ENCODE measurements around the gene MGAT5. TPM values are rescaled to one million over a fixed set of nuclear protein-coding genes. Genes with fewer than 3 reads are reported as not detected.
A peak's percentile ranks its signal among the peaks of the same experiment; 100 is the strongest.

MGAT5 gene
- total RNA-seq, 1 donor from 2014 or later, result 54.4 TPM

- H3K4me1 ChIP-seq, result no peaks in the 10 kb centered on the region
- H3K36me3 ChIP-seq, result no peaks in the 10 kb centered on the region
- no peaks in the 10 kb centered on the region for H3K27me3 ChIP-seq
- TF ChIP-seq CTCF (IDR thresholded peaks at IDR 0.05), result no peak
- H3K4me3 ChIP-seq, result no peak overlapping the region
- H3K27ac ChIP-seq, result no peak overlapping the region
- no peak for DNase-seq
- ATAC-seq, result no peak
- H3K9me3 ChIP-seq, result no peaks in the 10 kb centered on the region
- intact Hi-C loops (cut with DNase I), result no loop called here
Measured at GRCh38 chr2:134226601-134227000, 27.3 kb upstream of the MGAT5 start.

GRCh38 chr2:134227666-134228065 is 26.2 kb upstream of the MGAT5 start:
- TF ChIP-seq CTCF (IDR thresholded peaks at IDR 0.05), result no peak
- no peaks in the 10 kb centered on the region for H3K36me3 ChIP-seq
- no peak for ATAC-seq
- H3K9me3 ChIP-seq, result no peaks in the 10 kb centered on the region
- intact Hi-C loops (cut with DNase I), result no loop called here
- peaks cover under 1% of the 10 kb centered on the region for H3K4me1 ChIP-seq
- H3K27me3 ChIP-seq, result no peaks in the 10 kb centered on the region
- H3K4me3 ChIP-seq, result no peak overlapping the region
- H3K27ac ChIP-seq, result no peak overlapping the region
- DNase-seq, result no peak

- intact Hi-C loops (cut with DNase I), result no loop called here
- peak; percentile 44 for TF ChIP-seq CTCF (IDR thresholded peaks at IDR 0.05)
- H3K4me3 ChIP-seq, result no peak overlapping the region
- DNase-seq (no peak), ATAC-seq (peak; percentile 74)
- no peaks in the 10 kb centered on the region for H3K36me3 ChIP-seq
- H3K9me3 ChIP-seq, result no peaks in the 10 kb centered on the region
- peaks cover 8% of the 10 kb centered on the region for H3K4me1 ChIP-seq
- no peaks in the 10 kb centered on the region for H3K27me3 ChIP-seq
- H3K27ac ChIP-seq, result no peak overlapping the region
Measured at GRCh38 chr2:134228493-134228903, 25.4 kb upstream of the MGAT5 start.

GRCh38 chr2:134229540-134229939 is 24.3 kb upstream of the MGAT5 start:
- TF ChIP-seq CTCF (IDR thresholded peaks at IDR 0.05), result no peak
- Histone ChIP-seq H3K4me3 (no peak overlapping the region), H3K9me3 (no peaks in the 10 kb centered on the region), H3K36me3 (no peaks in the 10 kb centered on the region), H3K4me1 (peaks cover 15% of the 10 kb centered on the region), H3K27ac (no peak overlapping the region), H3K27me3 (no peaks in the 10 kb centered on the region)
- DNase-seq (no peak), ATAC-seq (no peak)
- intact Hi-C loops (cut with DNase I), result no loop called here

GRCh38 chr2:134230885-134231284 is 23.0 kb upstream of the MGAT5 start:
- TF ChIP-seq CTCF (IDR thresholded peaks at IDR 0.05), result no peak
- H3K4me1 ChIP-seq, result peaks cover 15% of the 10 kb centered on the region

DNA sequence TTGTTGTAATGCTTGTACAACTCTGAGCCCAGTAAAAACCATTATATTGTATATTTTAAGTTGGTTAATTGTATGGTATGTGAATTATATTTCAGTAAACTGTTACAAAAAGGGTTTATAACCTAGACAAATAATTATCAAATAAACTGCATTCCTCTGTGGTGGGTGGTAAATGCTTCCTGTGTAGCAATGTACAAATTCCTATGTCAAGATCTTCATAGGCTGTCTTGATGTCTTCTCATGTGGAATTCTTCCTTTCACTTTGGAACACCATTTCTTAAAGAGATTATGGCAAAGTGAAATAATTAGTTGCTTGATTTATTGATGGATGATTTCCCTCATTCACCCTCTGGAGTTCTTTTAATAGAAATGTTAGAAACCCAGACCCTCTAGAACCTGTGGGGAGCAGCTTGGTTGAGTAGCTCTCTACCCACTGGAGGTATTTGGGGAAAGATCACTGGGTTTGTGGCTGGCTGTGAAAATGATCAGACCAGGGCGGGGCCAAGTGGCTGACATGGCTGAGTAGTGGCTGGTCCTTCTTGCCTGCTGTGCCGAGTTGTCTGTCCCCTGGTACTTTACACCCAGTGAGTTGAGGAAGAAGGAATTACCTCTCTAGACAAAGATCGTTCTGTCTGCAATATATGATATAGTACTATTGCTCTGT is 22.4 kb upstream of the MGAT5 start:
- H3K36me3 ChIP-seq, result no peaks in the 10 kb centered on the region
- H3K9me3 ChIP-seq, result no peaks in the 10 kb centered on the region
- H3K4me3 ChIP-seq, result no peak overlapping the region
- intact Hi-C loops (cut with DNase I), result no loop called here
- no peaks in the 10 kb centered on the region for H3K27me3 ChIP-seq
- no peak for TF ChIP-seq CTCF (IDR thresholded peaks at IDR 0.05)
- DNase-seq (no peak), ATAC-seq (no peak)
- no peak overlapping the region for H3K27ac ChIP-seq
- H3K4me1 ChIP-seq, result peaks cover 15% of the 10 kb centered on the region

More at GRCh38 chr2:134230885-134231284, 23.0 kb upstream of the MGAT5 start:
- no peak overlapping the region for H3K27ac ChIP-seq
- intact Hi-C loops (cut with DNase I), result no loop called here
- no peaks in the 10 kb centered on the region for H3K36me3 ChIP-seq
- H3K27me3 ChIP-seq, result no peaks in the 10 kb centered on the region
- no peaks in the 10 kb centered on the region for H3K9me3 ChIP-seq
- ATAC-seq (no peak), DNase-seq (no peak)
- H3K4me3 ChIP-seq, result no peak overlapping the region

Measured in upper lobe of right lung (tissue), 1 donor.